Type B pancreatic cell (in vitro differentiated cells): Measurements from ENCODE around the gene CATSPER1. TPM values are rescaled to one million over a fixed set of nuclear protein-coding genes. Genes with fewer than 3 reads are reported as not detected.

Experiments used
- DNase-seq: peaks from one replicate; pipeline ENCODE4 v3.0.0; 2021; ENCODE audit warnings: mixed read lengths; ENCODE audit not compliant: unreplicated experiment; ENCODE audit errors: extremely low spot score
- H3K27ac Mint-ChIP-seq: 2 replicates; pipeline ENCODE4 v1.8.0; 2021; ENCODE audit warnings: mild to moderate bottlenecking, mixed read lengths
- H3K27me3 Mint-ChIP-seq: 2 replicates; pipeline ENCODE4 v1.8.0; 2021; ENCODE audit warnings: mixed read lengths
- H3K36me3 Mint-ChIP-seq: 2 replicates; pipeline ENCODE4 v1.8.0; 2021; ENCODE audit warnings: mixed read lengths
- H3K4me1 Mint-ChIP-seq: one replicate; pipeline ENCODE4 v1.8.0; 2021; ENCODE audit warnings: mixed read lengths; ENCODE audit not compliant: unreplicated experiment
- H3K4me3 Mint-ChIP-seq: 2 replicates; pipeline ENCODE4 v1.8.0; 2021; ENCODE audit warnings: mild to moderate bottlenecking, mixed read lengths
- H3K9me3 Mint-ChIP-seq: 2 replicates; pipeline ENCODE4 v1.8.0; 2021; ENCODE audit warnings: mixed read lengths
- CTCF ChIP-seq: fragments of 200-600 bp; sonication (generic); conservative IDR thresholded peaks from 2 replicates; pipeline ENCODE4 v1.5.0; 2021; ENCODE audit warnings: antibody characterized with exemption, mild to moderate bottlenecking
- total RNA-seq: library from RNA; stranded (reverse); gene quantifications from 2 replicates; pipeline ENCODE4 v1.2.1, GENCODE V29; 2021; ENCODE audit warnings: low replicate concordance

The CATSPER1 gene
- total RNA-seq, 1 donor from 2014 or later = not detected

- H3K36me3 Mint-ChIP-seq = peaks cover 51% of the 10 kb centered on the region
These were observed 41.4 kb upstream of the CATSPER1 start for GRCh38 chr11:66067640-66068039.

GRCh38 chr11:66066751-66067150 is 40.5 kb upstream of the CATSPER1 start:
- Mint-ChIP-seq H3K27me3 (no peaks in the 10 kb centered on the region), H3K27ac (peak overlapping the region; percentile 55), H3K36me3 (peaks cover 53% of the 10 kb centered on the region), H3K9me3 (no peaks in the 10 kb centered on the region), H3K4me3 (no peak overlapping the region), H3K4me1 (peaks cover 22% of the 10 kb centered on the region)
- no peak for DNase-seq
- no peak for TF ChIP-seq CTCF

More at GRCh38 chr11:66067640-66068039, 41.4 kb upstream of the CATSPER1 start:
- DNase-seq = no peak
- no peak for TF ChIP-seq CTCF
- H3K9me3 Mint-ChIP-seq = no peaks in the 10 kb centered on the region
- peaks cover 30% of the 10 kb centered on the region for H3K4me1 Mint-ChIP-seq
- peak overlapping the region; percentile 94 for H3K4me3 Mint-ChIP-seq
- H3K27ac Mint-ChIP-seq = peak overlapping the region; percentile 97
- no peaks in the 10 kb centered on the region for H3K27me3 Mint-ChIP-seq

- Mint-ChIP-seq H3K36me3 (peaks cover 66% of the 10 kb centered on the region), H3K27ac (no peak overlapping the region), H3K4me3 (no peak overlapping the region), H3K9me3 (no peaks in the 10 kb centered on the region), H3K4me1 (peaks cover 14% of the 10 kb centered on the region), H3K27me3 (no peaks in the 10 kb centered on the region)
- no peak for TF ChIP-seq CTCF
- DNase-seq = no peak
These were observed 38.3 kb upstream of the CATSPER1 start for GRCh38 chr11:66064571-66064970.

GRCh38 chr11:66063900-66064299 is 37.6 kb upstream of the CATSPER1 start:
- Mint-ChIP-seq H3K4me3 (no peak overlapping the region), H3K27ac (no peak overlapping the region), H3K4me1 (peaks cover 7% of the 10 kb centered on the region), H3K27me3 (no peaks in the 10 kb centered on the region), H3K36me3 (peaks cover 61% of the 10 kb centered on the region), H3K9me3 (no peaks in the 10 kb centered on the region)
- TF ChIP-seq CTCF = no peak
- DNase-seq = no peak

GRCh38 chr11:66062408-66062807 is 36.1 kb upstream of the CATSPER1 start:
- H3K27me3 Mint-ChIP-seq = no peaks in the 10 kb centered on the region
- H3K9me3 Mint-ChIP-seq = no peaks in the 10 kb centered on the region
- TF ChIP-seq CTCF = no peak
- H3K4me3 Mint-ChIP-seq = no peak overlapping the region
- H3K36me3 Mint-ChIP-seq = peaks cover 58% of the 10 kb centered on the region
- DNase-seq = no peak
- no peaks in the 10 kb centered on the region for H3K4me1 Mint-ChIP-seq
- H3K27ac Mint-ChIP-seq = no peak overlapping the region

- DNase-seq = no peak
- Mint-ChIP-seq H3K27ac (no peak overlapping the region), H3K4me1 (no peaks in the 10 kb centered on the region), H3K9me3 (no peaks in the 10 kb centered on the region), H3K27me3 (no peaks in the 10 kb centered on the region), H3K36me3 (peaks cover 50% of the 10 kb centered on the region), H3K4me3 (no peak overlapping the region)
- no peak for TF ChIP-seq CTCF
These were observed 35.0 kb upstream of the CATSPER1 start for GRCh38 chr11:66061268-66061667.
